Fibroblast of lung (primary cell): ENCODE data around the gene RIBC1. TPM values are rescaled to one million over a fixed set of nuclear protein-coding genes. Genes with fewer than 3 reads are reported as not detected.

Experiments
- DNase-seq, 2 donors: peaks; one replicate each; pipeline versions ENCODE4 v3.0.0 to v3.0.0-alpha.2; 2010; ENCODE audit warnings: low read depth in 2 of 2
- H2AFZ ChIP-seq: 2 replicates; pipeline ENCODE4 v1.5.1; 2012; ENCODE audit warnings: low read length, control low read depth, inconsistent platforms
- H3K27ac ChIP-seq: 2 replicates; pipeline ENCODE4 v1.5.1; 2011; ENCODE audit warnings: low read length, control low read depth; ENCODE audit not compliant: insufficient read depth
- H3K27me3 ChIP-seq: 2 replicates; pipeline ENCODE4 v1.5.1; 2011; ENCODE audit warnings: mild to moderate bottlenecking, low read length; ENCODE audit not compliant: control insufficient read depth, insufficient read depth
- H3K36me3 ChIP-seq: 2 replicates; pipeline ENCODE4 v1.5.1; 2011; ENCODE audit warnings: low read length; ENCODE audit not compliant: control insufficient read depth, insufficient read depth
- H3K4me1 ChIP-seq: 2 replicates; pipeline ENCODE4 v1.5.1; 2011; ENCODE audit warnings: low read length; ENCODE audit not compliant: control insufficient read depth, insufficient read depth; ENCODE audit errors: extremely low read depth
- H3K4me2 ChIP-seq: 2 replicates; pipeline ENCODE4 v1.5.1; 2011; ENCODE audit warnings: low read length, control low read depth; ENCODE audit not compliant: insufficient read depth; ENCODE audit errors: extremely low read depth
- H3K4me3 ChIP-seq, 4 experiments: fragments of 200-600 bp in 1 of 4; sonication (generic) in 1 of 4; replicated peaks in 1 of 4; 2 replicates each; pipeline ENCODE4 v1.5.1; 2011 to 2016; ENCODE audit warnings: low read length in 4 of 4, low read depth in 3 of 4, mild to moderate bottlenecking in 3 of 4, control low read depth in 2 of 4, inconsistent platforms in 1 of 4, mixed read lengths in 1 of 4; ENCODE audit not compliant: insufficient read depth in 1 of 4; ENCODE audit errors: control extremely low read depth in 1 of 4
- H3K79me2 ChIP-seq: 2 replicates; pipeline ENCODE4 v1.5.1; 2012; ENCODE audit warnings: mild to moderate bottlenecking, low read length, inconsistent platforms; ENCODE audit not compliant: control insufficient read depth, insufficient read depth
- H3K9ac ChIP-seq: 2 replicates; pipeline ENCODE4 v1.5.1; 2011; ENCODE audit warnings: mild to moderate bottlenecking, low read length, control low read depth; ENCODE audit not compliant: insufficient read depth
- H3K9me3 ChIP-seq: 2 replicates; pipeline ENCODE4 v1.5.1; 2012; ENCODE audit warnings: low read depth, low read length; ENCODE audit not compliant: control insufficient read depth, insufficient read depth
- H4K20me1 ChIP-seq: 2 replicates; pipeline ENCODE4 v1.5.1; 2011; ENCODE audit warnings: low read length; ENCODE audit not compliant: control insufficient read depth, insufficient read depth; ENCODE audit errors: extremely low read depth
- EZH2 ChIP-seq: IDR thresholded peaks from 2 replicates; pipeline ENCODE4 v1.5.1; 2012; ENCODE audit warnings: low read length, control low read depth, mild to moderate bottlenecking; ENCODE audit errors: missing control alignments
- polyA plus RNA-seq, 2 donors: library from polyadenylated mRNA; depleted of rRNA in 1 of 2; stranded (reverse) in 1 of 2; unstranded in 1 of 2; fragments of >200 nt; gene quantifications; 2 replicates each; pipeline ENCODE4 v1.2.1, GENCODE V29; 2011 to 2012; ENCODE audit warnings: missing spikeins in 1 of 2
- total RNA-seq: library from RNA; depleted of rRNA; stranded (reverse); fragments of >200 nt; gene quantifications from 2 replicates; pipeline ENCODE4 v1.2.1, GENCODE V29; 2014
- TF ChIP-seq, protein P1 (sequence below), 2 donors: IDR thresholded peaks in 1 of 2; conservative IDR thresholded peaks in 1 of 2; 1 replicate in 1 of 2; 2 replicates in 1 of 2; pipeline ENCODE4 v1.5.1; 2011 to 2012; ENCODE audit warnings: low read length in 2 of 2, control low read depth in 1 of 2, inconsistent platforms in 1 of 2, low read depth in 1 of 2, mild to moderate bottlenecking in 1 of 2

RIBC1 gene
- total and polyA plus RNA-seq, 2 donors (not counting 1 experiment from before 2014, with no cell fraction given): 0.15 to 1.3 TPM

DNA sequence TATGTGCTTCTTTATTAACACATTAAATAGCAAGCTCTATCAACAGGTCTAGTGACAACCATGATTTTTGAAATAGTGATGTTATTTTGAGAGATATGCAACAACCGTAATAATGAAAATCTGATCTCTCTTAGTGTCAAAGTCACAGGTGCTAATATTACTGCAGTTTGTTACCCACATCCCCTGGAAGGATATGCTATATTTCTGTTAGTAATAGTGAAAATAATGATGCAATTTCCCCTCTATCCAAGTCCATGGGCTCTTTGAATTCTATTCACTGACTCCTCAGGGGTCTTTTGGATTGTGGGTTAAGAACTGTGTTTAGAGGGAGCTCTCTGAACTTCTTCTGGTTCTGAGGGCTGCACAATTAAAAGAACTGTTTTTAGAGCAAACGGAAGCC, 14.5 kb downstream of the RIBC1 start:
- TF ChIP-seq, protein P1, sequence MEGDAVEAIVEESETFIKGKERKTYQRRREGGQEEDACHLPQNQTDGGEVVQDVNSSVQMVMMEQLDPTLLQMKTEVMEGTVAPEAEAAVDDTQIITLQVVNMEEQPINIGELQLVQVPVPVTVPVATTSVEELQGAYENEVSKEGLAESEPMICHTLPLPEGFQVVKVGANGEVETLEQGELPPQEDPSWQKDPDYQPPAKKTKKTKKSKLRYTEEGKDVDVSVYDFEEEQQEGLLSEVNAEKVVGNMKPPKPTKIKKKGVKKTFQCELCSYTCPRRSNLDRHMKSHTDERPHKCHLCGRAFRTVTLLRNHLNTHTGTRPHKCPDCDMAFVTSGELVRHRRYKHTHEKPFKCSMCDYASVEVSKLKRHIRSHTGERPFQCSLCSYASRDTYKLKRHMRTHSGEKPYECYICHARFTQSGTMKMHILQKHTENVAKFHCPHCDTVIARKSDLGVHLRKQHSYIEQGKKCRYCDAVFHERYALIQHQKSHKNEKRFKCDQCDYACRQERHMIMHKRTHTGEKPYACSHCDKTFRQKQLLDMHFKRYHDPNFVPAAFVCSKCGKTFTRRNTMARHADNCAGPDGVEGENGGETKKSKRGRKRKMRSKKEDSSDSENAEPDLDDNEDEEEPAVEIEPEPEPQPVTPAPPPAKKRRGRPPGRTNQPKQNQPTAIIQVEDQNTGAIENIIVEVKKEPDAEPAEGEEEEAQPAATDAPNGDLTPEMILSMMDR (conservative IDR thresholded peaks at IDR 0.05 in 1 of 2, IDR thresholded peaks at IDR 0.05 in 1 of 2; ENCODE audit: low read depth in 1 of 2, low read length in 2 of 2): no peak
- TF ChIP-seq EZH2: no peak
- no peak overlapping the region for H3K4me2 ChIP-seq
- peaks cover 1% of the 10 kb centered on the region for H3K36me3 ChIP-seq
- no peak overlapping the region for H3K9ac ChIP-seq
- no peak overlapping the region for H3K4me3 ChIP-seq
- no peak overlapping the region for H2AFZ ChIP-seq
- no peak for DNase-seq
- peaks cover 2% of the 10 kb centered on the region for H3K4me1 ChIP-seq
- no peaks in the 10 kb centered on the region for H4K20me1 ChIP-seq
- H3K9me3 ChIP-seq: no peaks in the 10 kb centered on the region
- H3K27ac ChIP-seq: no peak overlapping the region
- H3K27me3 ChIP-seq: no peaks in the 10 kb centered on the region
- H3K79me2 ChIP-seq: peaks cover 8% of the 10 kb centered on the region

DNA sequence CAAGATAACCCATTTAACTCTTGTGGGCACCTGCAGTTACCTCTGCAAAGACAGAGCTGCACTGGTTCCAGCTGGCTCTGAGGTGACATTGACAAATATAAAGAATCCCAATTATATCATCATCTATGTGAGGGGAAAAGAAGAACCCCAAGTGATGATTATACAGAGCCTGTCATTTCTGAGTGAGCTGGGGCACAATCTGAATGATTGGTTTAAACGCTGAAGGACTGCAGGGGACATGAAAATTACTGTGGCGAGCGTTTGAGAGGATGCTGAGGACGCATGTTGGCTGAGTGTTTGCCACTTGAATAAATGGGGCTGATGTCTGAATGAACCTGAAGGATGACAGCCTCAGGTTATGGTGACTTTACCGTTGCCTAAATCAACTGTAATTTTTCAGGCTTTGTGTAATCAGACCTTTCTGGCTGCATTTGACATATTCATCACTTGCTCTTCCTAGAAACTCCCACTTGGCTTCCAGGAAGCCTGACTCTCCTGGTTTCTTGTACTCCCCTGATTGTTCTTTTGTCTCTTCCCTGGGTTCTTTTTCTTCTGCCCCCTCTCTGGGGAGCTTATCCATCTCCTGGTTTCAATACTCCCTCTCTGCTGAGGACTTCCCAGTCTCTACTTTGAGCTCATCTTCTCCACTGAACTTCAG, 15.6 kb downstream of the RIBC1 start:
- no peak overlapping the region for H3K9ac ChIP-seq
- H3K36me3 ChIP-seq: no peaks in the 10 kb centered on the region
- peaks cover 2% of the 10 kb centered on the region for H3K4me1 ChIP-seq
- peaks cover 8% of the 10 kb centered on the region for H3K79me2 ChIP-seq
- H3K27me3 ChIP-seq: no peaks in the 10 kb centered on the region
- no peaks in the 10 kb centered on the region for H3K9me3 ChIP-seq
- H3K4me2 ChIP-seq: no peak overlapping the region
- TF ChIP-seq, protein P1 (conservative IDR thresholded peaks at IDR 0.05 in 1 of 2, IDR thresholded peaks at IDR 0.05 in 1 of 2; ENCODE audit: low read depth in 1 of 2, low read length in 2 of 2): no peak
- no peak for TF ChIP-seq EZH2
- no peak overlapping the region for H3K4me3 ChIP-seq
- DNase-seq: no peak
- H3K27ac ChIP-seq: no peak overlapping the region
- H4K20me1 ChIP-seq: no peaks in the 10 kb centered on the region
- H2AFZ ChIP-seq: no peak overlapping the region

DNA sequence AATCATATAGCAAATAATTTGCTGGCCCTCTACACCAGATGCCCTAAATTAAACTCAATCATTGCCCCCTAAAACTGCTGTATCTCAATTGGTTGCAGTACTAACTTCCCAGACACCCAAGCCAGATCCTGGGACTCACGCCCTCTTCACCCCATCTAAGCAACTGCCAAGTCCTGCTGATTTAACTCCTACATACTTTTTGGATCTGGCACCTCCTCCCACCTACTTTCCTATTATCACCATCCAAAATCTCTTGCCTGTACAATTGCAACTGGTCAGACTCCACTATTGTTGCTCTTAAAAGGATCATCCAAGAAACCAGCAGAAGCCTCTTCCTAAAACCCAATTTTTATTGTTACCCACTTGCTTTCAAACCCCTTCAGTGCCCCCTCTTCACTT, 16.2 kb downstream of the RIBC1 start:
- no peak for TF ChIP-seq EZH2
- TF ChIP-seq, protein P1 (conservative IDR thresholded peaks at IDR 0.05 in 1 of 2, IDR thresholded peaks at IDR 0.05 in 1 of 2; ENCODE audit: low read depth in 1 of 2, low read length in 2 of 2): no peak
- H3K4me1 ChIP-seq: peaks cover 2% of the 10 kb centered on the region
- DNase-seq: no peak

More for the DNA sequence above, 16.2 kb downstream of the RIBC1 start:
- Histone ChIP-seq H4K20me1 (no peaks in the 10 kb centered on the region), H3K4me3 (no peak overlapping the region), H3K9me3 (no peaks in the 10 kb centered on the region), H2AFZ (no peak overlapping the region), H3K9ac (no peak overlapping the region), H3K27ac (no peak overlapping the region), H3K4me2 (no peak overlapping the region), H3K27me3 (no peaks in the 10 kb centered on the region), H3K36me3 (no peaks in the 10 kb centered on the region), H3K79me2 (peaks cover 3% of the 10 kb centered on the region)
